Fibroblast of lung (primary cell): ENCODE measurements around the gene DDR2. TPM values are rescaled to one million over a fixed set of nuclear protein-coding genes. Genes with fewer than 3 reads are reported as not detected.

Experiments used
- DNase-seq, 2 donors: peaks; one replicate each; pipeline versions ENCODE4 v3.0.0 to v3.0.0-alpha.2; 2010; ENCODE audit warnings: low read depth in 2 of 2
- H2AFZ ChIP-seq: 2 replicates; pipeline ENCODE4 v1.5.1; 2012; ENCODE audit warnings: low read length, control low read depth, inconsistent platforms
- H3K27ac ChIP-seq: 2 replicates; pipeline ENCODE4 v1.5.1; 2011; ENCODE audit warnings: low read length, control low read depth; ENCODE audit not compliant: insufficient read depth
- H3K27me3 ChIP-seq: 2 replicates; pipeline ENCODE4 v1.5.1; 2011; ENCODE audit warnings: mild to moderate bottlenecking, low read length; ENCODE audit not compliant: control insufficient read depth, insufficient read depth
- H3K36me3 ChIP-seq: 2 replicates; pipeline ENCODE4 v1.5.1; 2011; ENCODE audit warnings: low read length; ENCODE audit not compliant: control insufficient read depth, insufficient read depth
- H3K4me1 ChIP-seq: 2 replicates; pipeline ENCODE4 v1.5.1; 2011; ENCODE audit warnings: low read length; ENCODE audit not compliant: control insufficient read depth, insufficient read depth; ENCODE audit errors: extremely low read depth
- H3K4me2 ChIP-seq: 2 replicates; pipeline ENCODE4 v1.5.1; 2011; ENCODE audit warnings: low read length, control low read depth; ENCODE audit not compliant: insufficient read depth; ENCODE audit errors: extremely low read depth
- H3K4me3 ChIP-seq, 4 experiments: fragments of 200-600 bp in 1 of 4; sonication (generic) in 1 of 4; replicated peaks in 1 of 4; 2 replicates each; pipeline ENCODE4 v1.5.1; 2011 to 2016; ENCODE audit warnings: low read length in 4 of 4, low read depth in 3 of 4, mild to moderate bottlenecking in 3 of 4, control low read depth in 2 of 4, inconsistent platforms in 1 of 4, mixed read lengths in 1 of 4; ENCODE audit not compliant: insufficient read depth in 1 of 4; ENCODE audit errors: control extremely low read depth in 1 of 4
- H3K79me2 ChIP-seq: 2 replicates; pipeline ENCODE4 v1.5.1; 2012; ENCODE audit warnings: mild to moderate bottlenecking, low read length, inconsistent platforms; ENCODE audit not compliant: control insufficient read depth, insufficient read depth
- H3K9ac ChIP-seq: 2 replicates; pipeline ENCODE4 v1.5.1; 2011; ENCODE audit warnings: mild to moderate bottlenecking, low read length, control low read depth; ENCODE audit not compliant: insufficient read depth
- H3K9me3 ChIP-seq: 2 replicates; pipeline ENCODE4 v1.5.1; 2012; ENCODE audit warnings: low read depth, low read length; ENCODE audit not compliant: control insufficient read depth, insufficient read depth
- H4K20me1 ChIP-seq: 2 replicates; pipeline ENCODE4 v1.5.1; 2011; ENCODE audit warnings: low read length; ENCODE audit not compliant: control insufficient read depth, insufficient read depth; ENCODE audit errors: extremely low read depth
- CTCF ChIP-seq, 2 donors: IDR thresholded peaks in 1 of 2; conservative IDR thresholded peaks in 1 of 2; 1 replicate in 1 of 2; 2 replicates in 1 of 2; pipeline ENCODE4 v1.5.1; 2011 to 2012; ENCODE audit warnings: low read length in 2 of 2, control low read depth in 1 of 2, inconsistent platforms in 1 of 2, low read depth in 1 of 2, mild to moderate bottlenecking in 1 of 2
- EZH2 ChIP-seq: IDR thresholded peaks from 2 replicates; pipeline ENCODE4 v1.5.1; 2012; ENCODE audit warnings: low read length, control low read depth, mild to moderate bottlenecking; ENCODE audit errors: missing control alignments
- polyA plus RNA-seq, 2 donors: library from polyadenylated mRNA; depleted of rRNA in 1 of 2; stranded (reverse) in 1 of 2; unstranded in 1 of 2; fragments of >200 nt; gene quantifications; 2 replicates each; pipeline ENCODE4 v1.2.1, GENCODE V29; 2011 to 2012; ENCODE audit warnings: missing spikeins in 1 of 2
- total RNA-seq: library from RNA; depleted of rRNA; stranded (reverse); fragments of >200 nt; gene quantifications from 2 replicates; pipeline ENCODE4 v1.2.1, GENCODE V29; 2014

The DDR2 gene
- total and polyA plus RNA-seq, 2 donors (not counting 1 experiment from before 2014, with no cell fraction given), result 192 to 303 TPM

DNA sequence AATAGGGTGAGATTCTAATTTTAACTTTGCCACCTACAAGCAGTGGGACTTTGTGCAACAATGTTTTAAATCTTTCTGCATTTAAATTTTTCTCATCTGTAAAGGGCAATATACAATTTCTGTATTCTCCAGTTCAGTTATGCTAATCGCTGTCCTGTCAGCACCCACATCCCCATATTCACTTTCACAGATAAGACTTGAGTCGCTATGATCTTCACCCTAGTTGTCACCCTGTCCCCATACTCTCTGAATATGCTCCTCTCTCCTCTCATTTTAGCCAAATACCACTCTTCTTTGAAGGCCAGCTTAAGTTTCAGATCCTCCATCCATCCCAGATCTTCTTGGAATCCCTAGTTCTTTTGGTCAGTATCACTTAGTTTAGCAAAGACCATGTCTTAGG, 8.8 kb downstream of the DDR2 start:
- Histone ChIP-seq H3K27me3 (no peaks in the 10 kb centered on the region), H3K4me2 (no peak overlapping the region), H3K9me3 (no peaks in the 10 kb centered on the region), H3K9ac (no peak overlapping the region), H3K4me1 (peaks cover 5% of the 10 kb centered on the region), H3K4me3 (no peak overlapping the region), H3K36me3 (peaks cover 3% of the 10 kb centered on the region), H3K27ac (no peak overlapping the region), H3K79me2 (peaks cover 98% of the 10 kb centered on the region), H2AFZ (no peak overlapping the region), H4K20me1 (peaks cover 3% of the 10 kb centered on the region)
- TF ChIP-seq CTCF (conservative IDR thresholded peaks at IDR 0.05 in 1 of 2, IDR thresholded peaks at IDR 0.05 in 1 of 2; ENCODE audit: low read depth in 1 of 2, low read length in 2 of 2) (no peak), EZH2 (no peak)
- no peak for DNase-seq

DNA sequence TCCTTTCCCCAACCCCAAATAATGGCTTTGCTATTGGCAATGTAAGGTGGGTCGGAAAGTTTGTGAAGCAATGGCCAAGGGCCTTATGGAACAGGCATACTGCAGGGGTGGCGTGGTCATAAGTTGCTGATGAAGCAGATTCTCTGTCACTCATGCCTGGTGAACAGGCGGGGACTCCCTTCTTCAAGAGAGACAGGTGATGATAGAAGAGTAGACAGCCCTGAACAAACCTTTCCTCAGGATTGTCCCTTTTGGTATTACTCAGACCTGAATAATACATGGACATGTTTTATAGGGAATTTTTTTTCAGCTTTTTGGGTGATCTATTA, 12.7 kb downstream of the DDR2 start:
- TF ChIP-seq CTCF (conservative IDR thresholded peaks at IDR 0.05 in 1 of 2, IDR thresholded peaks at IDR 0.05 in 1 of 2; ENCODE audit: low read depth in 1 of 2, low read length in 2 of 2) (no peak), EZH2 (no peak)
- Histone ChIP-seq H3K27me3 (no peaks in the 10 kb centered on the region), H3K4me1 (peaks cover 2% of the 10 kb centered on the region), H3K36me3 (no peaks in the 10 kb centered on the region), H3K9ac (no peak overlapping the region), H2AFZ (no peak overlapping the region), H3K27ac (no peak overlapping the region), H3K4me3 (no peak overlapping the region), H3K79me2 (peaks cover 98% of the 10 kb centered on the region), H3K9me3 (no peaks in the 10 kb centered on the region), H4K20me1 (no peaks in the 10 kb centered on the region), H3K4me2 (no peak overlapping the region)
- DNase-seq, result no peak

DNA sequence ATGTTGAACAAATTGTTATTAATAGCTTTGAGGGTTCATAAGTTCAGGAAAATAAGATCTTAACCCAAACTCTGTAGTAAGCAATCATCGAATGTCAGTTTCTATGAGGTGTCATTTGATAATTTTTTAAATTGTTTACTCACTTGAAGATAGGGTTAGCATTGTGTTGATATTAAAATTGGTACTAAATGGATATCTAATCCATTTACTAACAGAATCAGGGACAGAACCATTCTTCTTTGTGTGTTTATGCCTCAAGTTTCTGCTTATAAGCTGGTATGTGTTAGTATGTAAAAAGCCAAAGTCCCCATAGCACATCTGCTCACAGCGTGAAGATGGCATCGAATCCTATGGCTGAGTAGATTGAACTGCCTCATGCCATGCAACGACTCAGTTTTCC, 13.4 kb downstream of the DDR2 start:
- no peak overlapping the region for H3K4me3 ChIP-seq
- H4K20me1 ChIP-seq, result no peaks in the 10 kb centered on the region
- H2AFZ ChIP-seq, result no peak overlapping the region
- H3K9ac ChIP-seq, result no peak overlapping the region
- H3K9me3 ChIP-seq, result no peaks in the 10 kb centered on the region
- TF ChIP-seq EZH2, result no peak
- no peak for TF ChIP-seq CTCF (conservative IDR thresholded peaks at IDR 0.05 in 1 of 2, IDR thresholded peaks at IDR 0.05 in 1 of 2; ENCODE audit: low read depth in 1 of 2, low read length in 2 of 2)
- peaks cover 96% of the 10 kb centered on the region for H3K79me2 ChIP-seq
- no peak overlapping the region for H3K27ac ChIP-seq
- H3K4me1 ChIP-seq, result peaks cover 2% of the 10 kb centered on the region
- H3K36me3 ChIP-seq, result no peaks in the 10 kb centered on the region
- no peaks in the 10 kb centered on the region for H3K27me3 ChIP-seq
- peak in 1 of 2 donors; percentile 33 for DNase-seq
- H3K4me2 ChIP-seq, result no peak overlapping the region
